RWPE1 (cell line): ENCODE measurements around the gene RAC3.

ENCODE experiments used
- CTCF ChIA-PET: fragments of 350-600 bp; sonication (Branson Sonifier 250); formaldehyde crosslinking; extraction: SDS; loops from one replicate; lab custom pipeline; 2021; lab: Yijun Ruan, JAX
- POLR2A ChIA-PET: fragments of 400-600 bp; formaldehyde crosslinking; extraction: SDS; loops from one replicate; lab custom pipeline; 2020; ENCODE audit warnings: antibody characterized with exemption; ENCODE audit not compliant: low non-redundant PET; lab: Yijun Ruan, JAX
- DNase-seq: peaks from one replicate; pipeline ENCODE4 v3.0.0; 2012; ENCODE audit warnings: low spot score
- H3K27ac ChIP-seq: fragments of 450-650 bp; 2 replicates; pipeline ENCODE4 v1.5.1; 2017
- TF ChIP-seq, protein P1 (sequence below): fragments of 450-650 bp; conservative IDR thresholded peaks from 2 replicates; pipeline ENCODE4 v1.5.1; 2017; ENCODE audit warnings: low read depth, mild to moderate bottlenecking

Gene RAC3

DNA sequence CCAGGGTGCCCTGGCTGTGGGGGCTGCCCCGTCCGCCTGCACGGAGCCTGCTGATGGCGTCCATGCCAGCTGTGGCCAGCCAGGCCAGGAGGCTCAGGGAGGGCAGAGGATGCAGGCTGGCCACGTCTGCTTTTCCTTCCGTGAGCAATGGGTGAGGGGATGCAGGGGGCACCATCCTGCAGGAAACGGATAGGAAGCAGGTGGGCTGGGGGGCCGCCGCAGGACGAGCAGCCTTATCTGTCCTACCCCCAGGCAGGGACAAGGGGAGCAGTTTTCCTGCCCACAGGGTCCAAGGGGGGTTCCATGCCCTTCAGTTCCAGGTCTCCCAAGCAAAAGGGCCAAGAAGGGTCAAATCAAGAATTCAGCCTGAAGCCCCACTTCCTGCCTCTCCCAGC lies 27.4 kb downstream of the RAC3 start:
- TF ChIP-seq, protein P1, sequence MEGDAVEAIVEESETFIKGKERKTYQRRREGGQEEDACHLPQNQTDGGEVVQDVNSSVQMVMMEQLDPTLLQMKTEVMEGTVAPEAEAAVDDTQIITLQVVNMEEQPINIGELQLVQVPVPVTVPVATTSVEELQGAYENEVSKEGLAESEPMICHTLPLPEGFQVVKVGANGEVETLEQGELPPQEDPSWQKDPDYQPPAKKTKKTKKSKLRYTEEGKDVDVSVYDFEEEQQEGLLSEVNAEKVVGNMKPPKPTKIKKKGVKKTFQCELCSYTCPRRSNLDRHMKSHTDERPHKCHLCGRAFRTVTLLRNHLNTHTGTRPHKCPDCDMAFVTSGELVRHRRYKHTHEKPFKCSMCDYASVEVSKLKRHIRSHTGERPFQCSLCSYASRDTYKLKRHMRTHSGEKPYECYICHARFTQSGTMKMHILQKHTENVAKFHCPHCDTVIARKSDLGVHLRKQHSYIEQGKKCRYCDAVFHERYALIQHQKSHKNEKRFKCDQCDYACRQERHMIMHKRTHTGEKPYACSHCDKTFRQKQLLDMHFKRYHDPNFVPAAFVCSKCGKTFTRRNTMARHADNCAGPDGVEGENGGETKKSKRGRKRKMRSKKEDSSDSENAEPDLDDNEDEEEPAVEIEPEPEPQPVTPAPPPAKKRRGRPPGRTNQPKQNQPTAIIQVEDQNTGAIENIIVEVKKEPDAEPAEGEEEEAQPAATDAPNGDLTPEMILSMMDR = no peak
- H3K27ac ChIP-seq = peak overlapping the region; percentile 79
- DNase-seq = no peak
- CTCF ChIA-PET = no interaction called here
- POLR2A ChIA-PET = no interaction called here

DNA sequence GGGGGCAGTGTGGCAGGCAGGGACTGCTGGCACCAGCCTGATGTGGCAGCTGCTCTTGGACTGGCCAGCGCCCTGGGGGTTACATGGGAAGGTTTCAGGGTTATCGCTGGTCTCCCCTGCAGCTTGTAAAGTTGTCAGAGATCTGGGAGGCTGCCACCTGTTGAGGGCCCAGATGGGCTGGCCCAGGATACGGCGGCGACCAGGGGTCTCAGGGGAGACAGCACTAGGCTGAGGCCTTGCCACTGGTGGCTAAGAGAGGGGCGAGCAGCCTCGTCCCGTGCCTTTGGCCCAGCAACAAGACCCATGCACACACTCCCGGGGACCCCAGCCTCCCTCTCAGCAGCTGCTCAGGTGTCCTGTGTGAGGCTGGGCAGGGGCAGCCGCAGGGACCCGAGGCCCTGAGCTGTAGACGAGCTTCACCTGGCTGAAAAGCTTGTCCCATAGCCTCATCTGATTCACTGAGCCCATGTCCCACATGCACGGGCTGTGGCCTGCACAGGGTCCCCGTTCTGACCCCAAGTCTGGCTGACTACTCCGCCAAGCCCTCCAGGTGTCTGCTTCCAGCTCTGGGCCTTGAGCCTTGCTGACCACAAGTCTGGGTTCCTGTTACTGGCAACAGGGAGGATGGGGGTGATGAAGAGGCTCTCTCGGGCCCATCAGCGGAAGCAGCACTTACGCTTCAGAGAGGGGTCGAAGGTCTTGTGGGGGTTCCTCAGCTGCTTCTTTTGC lies 28.0 kb downstream of the RAC3 start:
- TF ChIP-seq, protein P1 = no peak
- POLR2A ChIA-PET = interaction anchor here (0.6 kb wide), 1 partner anchor 89 kb away, joined by 3 read pairs; no protein-coding TSS in a partner anchor
- CTCF ChIA-PET = no interaction called here
- DNase-seq = no peak
- peak overlapping the region; percentile 79 for H3K27ac ChIP-seq

DNA sequence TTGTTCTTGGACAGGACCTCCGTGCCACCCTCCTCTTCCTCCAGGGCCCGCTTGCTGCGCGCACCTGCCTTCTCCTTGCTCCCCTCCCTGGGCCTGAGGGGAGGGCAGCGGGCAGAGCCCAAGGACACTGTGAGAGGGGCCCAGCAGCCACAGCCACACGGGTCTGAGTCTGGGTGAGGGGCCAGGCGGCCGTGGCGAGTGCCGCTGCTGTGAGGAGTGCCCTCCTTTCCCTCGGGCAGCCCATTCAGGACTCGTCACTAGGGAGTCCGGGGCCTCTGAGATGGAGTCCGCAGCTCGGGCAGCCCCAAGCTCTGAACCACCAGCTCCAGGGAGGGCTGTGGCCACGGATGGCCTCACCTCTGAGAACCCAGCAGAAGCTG lies 28.5 kb downstream of the RAC3 start:
- TF ChIP-seq, protein P1 = no peak
- ChIA-PET CTCF (no interaction called here), POLR2A (interaction anchor here (0.6 kb wide), 1 partner anchor 90 kb away, joined by 3 read pairs; no protein-coding TSS in a partner anchor)
- DNase-seq = no peak
- peak overlapping the region; percentile 79 for H3K27ac ChIP-seq

DNA sequence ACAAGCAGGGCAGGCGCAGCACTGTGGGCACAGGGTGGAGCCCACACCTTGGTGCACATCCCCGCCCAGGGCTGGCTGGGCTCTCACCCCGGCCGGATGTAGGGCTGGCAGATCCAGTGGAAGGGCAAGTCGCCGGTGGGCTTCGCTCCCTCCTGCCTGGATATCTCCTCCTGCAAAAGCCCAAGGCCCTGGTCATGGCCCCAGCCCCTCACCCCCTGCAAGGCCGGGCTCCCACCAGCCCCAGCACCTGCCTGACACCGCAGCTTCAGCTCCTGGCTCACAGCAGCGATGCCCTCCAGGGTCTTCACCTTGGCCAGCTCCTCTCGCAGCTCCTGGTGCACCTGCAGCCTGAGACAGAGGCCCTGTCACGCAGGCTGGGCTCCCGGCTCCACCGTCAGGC lies 29.1 kb downstream of the RAC3 start:
- DNase-seq = no peak
- CTCF ChIA-PET = no interaction called here
- peak overlapping the region; percentile 79 for H3K27ac ChIP-seq
- TF ChIP-seq, protein P1 = no peak
- POLR2A ChIA-PET = no interaction called here

DNA sequence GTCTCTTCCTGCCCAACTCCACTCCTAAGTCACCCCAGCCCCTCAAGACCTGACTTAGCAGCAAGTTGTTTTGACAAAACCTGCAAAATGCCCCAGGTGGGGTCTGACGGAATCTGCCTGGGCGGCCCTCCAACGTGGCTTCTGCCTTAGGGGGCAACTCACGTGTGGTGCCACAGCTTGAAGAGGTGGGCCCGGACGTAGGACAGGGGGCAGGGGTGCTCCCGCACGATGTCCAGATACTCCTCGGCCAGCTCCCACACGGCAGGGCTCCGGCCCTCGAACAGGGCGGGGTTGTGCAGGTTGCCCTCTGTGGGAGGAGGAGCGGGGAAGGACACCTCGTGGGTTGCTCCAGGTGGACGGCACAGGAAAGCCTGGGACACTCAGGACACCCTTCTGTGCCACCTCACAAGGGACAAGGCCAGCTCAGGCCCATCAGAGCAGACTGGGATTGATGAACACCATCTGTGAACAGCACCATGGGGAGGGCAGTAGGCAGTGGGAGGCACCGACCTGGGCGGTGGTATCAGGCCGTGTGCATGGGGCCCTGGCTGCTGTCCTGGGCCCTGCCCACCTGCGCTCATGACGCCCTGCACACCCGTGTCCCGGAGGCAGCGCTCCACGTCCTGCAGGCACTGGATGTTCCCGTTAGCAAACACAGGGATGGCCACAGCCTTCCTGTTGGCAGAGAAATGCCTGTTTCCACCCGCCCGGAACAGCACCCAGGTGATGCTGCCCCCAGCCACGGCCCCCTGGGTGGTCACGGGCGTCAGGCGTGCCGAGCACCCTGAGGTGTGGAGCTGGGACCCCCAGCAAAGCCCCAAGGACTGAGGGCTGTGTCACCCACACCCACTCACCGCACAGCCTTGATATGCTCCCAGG lies 29.8 kb downstream of the RAC3 start:
- CTCF ChIA-PET = interaction anchor here (0.6 kb wide), 1 partner anchor 31 kb away, joined by 3 read pairs; no protein-coding TSS in a partner anchor
- H3K27ac ChIP-seq = peak overlapping the region; percentile 79
- no peak for DNase-seq
- POLR2A ChIA-PET = no interaction called here
- TF ChIP-seq, protein P1 = no peak
